CD14-positive monocyte (primary cell): ENCODE data around the gene IVL. TPM values are rescaled to one million over a fixed set of nuclear protein-coding genes. Genes with fewer than 3 reads are reported as not detected.

Source experiments
- DNase-seq, 3 donors: peaks; one replicate each; pipeline ENCODE4 v3.0.0-alpha.2; 2011 to 2022
- H2AFZ ChIP-seq: 2 replicates; pipeline ENCODE4 v1.6.0; 2012; ENCODE audit warnings: mild to moderate bottlenecking, low read depth, low read length, inconsistent platforms; ENCODE audit not compliant: insufficient read depth, poor library complexity, severe bottlenecking
- H3K27ac ChIP-seq, 2 donors: 1 replicate in 1 of 2; 2 replicates in 1 of 2; pipeline ENCODE4 v1.5.1; 2012 to 2013; ENCODE audit warnings: low read length in 2 of 2, control low read depth in 1 of 2, inconsistent platforms in 1 of 2, low read depth in 1 of 2, mild to moderate bottlenecking in 1 of 2
- H3K27me3 ChIP-seq, 2 donors: one replicate each; pipeline versions ENCODE4 v1.6.0 to v1.6.1; 2011 to 2013; ENCODE audit warnings: low read length in 2 of 2; ENCODE audit not compliant: control insufficient read depth in 2 of 2, insufficient read depth in 2 of 2
- H3K36me3 ChIP-seq, 2 donors: replicated peaks in 1 of 2; 1 replicate in 1 of 2; 2 replicates in 1 of 2; pipeline versions ENCODE4 v1.5.1 to v1.6.1; 2012 to 2013; ENCODE audit warnings: low read length in 2 of 2, control low read depth in 1 of 2, inconsistent platforms in 1 of 2, mild to moderate bottlenecking in 1 of 2; ENCODE audit not compliant: insufficient read depth in 2 of 2, control insufficient read depth in 1 of 2
- H3K4me1 ChIP-seq, 2 donors: 1 replicate in 1 of 2; 2 replicates in 1 of 2; pipeline versions ENCODE4 v1.5.1 to v1.6.1; 2012 to 2013; ENCODE audit warnings: low read length in 2 of 2, control low read depth in 1 of 2, inconsistent platforms in 1 of 2, mild to moderate bottlenecking in 1 of 2, moderate library complexity in 1 of 2; ENCODE audit not compliant: insufficient read depth in 2 of 2, control insufficient read depth in 1 of 2
- H3K4me2 ChIP-seq: replicated peaks from 2 replicates; pipeline ENCODE3; 2012; ENCODE audit warnings: low read length, moderate library complexity, mild to moderate bottlenecking; ENCODE audit not compliant: poor library complexity, severe bottlenecking; ENCODE audit errors: extremely low read depth
- H3K4me3 ChIP-seq, 3 experiments: fragments of 200-600 bp in 1 of 3; sonication (generic) in 1 of 3; replicated peaks in 1 of 3; 1 replicate in 2 of 3; 2 replicates in 1 of 3; pipeline ENCODE4 v1.5.1; 2011 to 2013; ENCODE audit warnings: low read length in 3 of 3, mild to moderate bottlenecking in 3 of 3, control low read depth in 2 of 3, low read depth in 2 of 3, inconsistent platforms in 1 of 3, moderate library complexity in 1 of 3
- H3K79me2 ChIP-seq: 2 replicates; pipeline ENCODE4 v1.6.0; 2012; ENCODE audit warnings: mild to moderate bottlenecking, control low read depth, inconsistent platforms, low read length, moderate library complexity; ENCODE audit not compliant: insufficient read depth
- H3K9ac ChIP-seq: 2 replicates; pipeline ENCODE4 v1.6.0; 2017; ENCODE audit warnings: low read length, mild to moderate bottlenecking; ENCODE audit not compliant: insufficient read depth, poor library complexity, severe bottlenecking
- H3K9me3 ChIP-seq, 2 donors: replicated peaks in 1 of 2; 1 replicate in 1 of 2; 2 replicates in 1 of 2; pipeline versions ENCODE4 v1.5.1 to v1.6.1; 2012 to 2013; ENCODE audit warnings: low read length in 2 of 2, control low read depth in 1 of 2; ENCODE audit not compliant: control insufficient read depth in 1 of 2, insufficient read depth in 1 of 2
- H4K20me1 ChIP-seq: 2 replicates; pipeline ENCODE4 v1.6.0; 2012; ENCODE audit warnings: mild to moderate bottlenecking, low read length, control low read depth, moderate library complexity; ENCODE audit not compliant: insufficient read depth
- H3K27ac Mint-ChIP-seq, 7 donors: one replicate each; pipeline ENCODE4 v1.8.0; 2020; ENCODE audit warnings: mild to moderate bottlenecking in 7 of 7, mixed read lengths in 7 of 7, moderate library complexity in 6 of 7, inconsistent platforms in 2 of 7
- H3K27me3 Mint-ChIP-seq, 3 donors: one replicate each; pipeline ENCODE4 v1.8.0; 2021 to 2022; ENCODE audit warnings: low read depth in 3 of 3, mild to moderate bottlenecking in 3 of 3, mixed read lengths in 3 of 3, moderate library complexity in 3 of 3, inconsistent platforms in 1 of 3
- H3K36me3 Mint-ChIP-seq, 2 donors: one replicate each; pipeline ENCODE4 v1.8.0; 2020; ENCODE audit warnings: mixed read lengths in 2 of 2, inconsistent platforms in 1 of 2, mild to moderate bottlenecking in 1 of 2
- H3K4me1 Mint-ChIP-seq: one replicate; pipeline ENCODE4 v1.8.0; 2020; ENCODE audit warnings: mild to moderate bottlenecking, mixed read lengths
- H3K4me3 Mint-ChIP-seq, 2 donors: one replicate each; pipeline ENCODE4 v1.8.0; 2020; ENCODE audit warnings: mild to moderate bottlenecking in 2 of 2, mixed read lengths in 2 of 2, moderate library complexity in 1 of 2
- H3K9me3 Mint-ChIP-seq, 7 donors: one replicate each; pipeline ENCODE4 v1.8.0; 2020 to 2022; ENCODE audit warnings: mixed read lengths in 7 of 7, mild to moderate bottlenecking in 6 of 7, moderate library complexity in 6 of 7, inconsistent platforms in 2 of 7
- WGBS: methylation state at CpG from one replicate; pipeline ENCODE4 v1.1.5; 2013; ENCODE audit warnings: missing lambda C conversion rate; ENCODE audit not compliant: insufficient coverage; 5-methylcytosine and 5-hydroxymethylcytosine counted together
- intact Hi-C, 2 donors: fragments of 100-400 bp; cut with micrococcal nuclease; formaldehyde crosslinking; loops; one replicate each; pipeline versions ENCODE4 v1.15.0 to v1.15.1; 2023
- polyA plus RNA-seq, 3 donors: library from polyadenylated mRNA; depleted of rRNA in 1 of 3; unstranded in 2 of 3; stranded (reverse) in 1 of 3; fragments of 300-500 nt in 2 of 3; fragments of >200 nt in 1 of 3; fragmentation: Illumina TruSeq in 2 of 3; gene quantifications; 1 replicate in 2 of 3; 2 replicates in 1 of 3; pipeline ENCODE4 v1.2.3, GENCODE V29; 2012 to 2021
- TF ChIP-seq, protein P1 (sequence below): fragments of 200-600 bp; IDR thresholded peaks from one replicate; pipeline ENCODE4 v1.8.0; 2022; ENCODE audit warnings: antibody characterized with exemption, mild to moderate bottlenecking

Gene IVL
- polyA plus RNA-seq, 3 donors = not detected

DNA sequence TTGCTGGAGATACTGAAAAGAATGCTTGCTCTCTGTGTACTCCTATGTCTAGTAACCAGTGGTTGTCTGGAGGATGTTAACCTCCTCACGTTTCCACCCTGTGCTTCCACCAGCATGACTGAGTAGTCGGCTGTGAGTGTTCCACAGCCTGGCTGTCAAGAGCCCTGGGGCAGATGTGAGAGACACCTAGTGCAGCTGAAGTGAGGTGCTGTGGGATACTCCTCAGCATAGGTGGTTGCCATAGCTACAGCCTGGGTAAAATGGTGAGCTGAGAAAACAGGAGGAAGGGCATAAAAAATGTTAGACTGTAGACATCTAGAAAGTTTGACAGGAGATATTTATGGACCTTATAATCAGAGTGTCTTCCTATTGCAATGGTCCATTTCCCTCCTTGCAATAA lies 15.8 kb downstream of the IVL start:
- Histone ChIP-seq H3K9ac (no peak overlapping the region), H3K36me3 (no peaks in the 10 kb centered on the region), H3K4me1 (no peaks in the 10 kb centered on the region), H3K27me3 (peaks cover 0 to 2% of the 10 kb centered on the region in 2 donors), H3K9me3 (no peaks in the 10 kb centered on the region), H2AFZ (no peak overlapping the region), H3K4me3 (no peak overlapping the region), H3K79me2 (no peaks in the 10 kb centered on the region), H3K4me2 (no peak overlapping the region), H3K27ac (no peak overlapping the region), H4K20me1 (no peaks in the 10 kb centered on the region)
- Mint-ChIP-seq H3K27me3 (peaks cover 0 to 7% (median 3%) of the 10 kb centered on the region in 3 donors), H3K4me1 (no peaks in the 10 kb centered on the region), H3K9me3 (no peaks in the 10 kb centered on the region), H3K36me3 (no peaks in the 10 kb centered on the region), H3K4me3 (no peak overlapping the region), H3K27ac (no peak overlapping the region)
- TF ChIP-seq, protein P1, sequence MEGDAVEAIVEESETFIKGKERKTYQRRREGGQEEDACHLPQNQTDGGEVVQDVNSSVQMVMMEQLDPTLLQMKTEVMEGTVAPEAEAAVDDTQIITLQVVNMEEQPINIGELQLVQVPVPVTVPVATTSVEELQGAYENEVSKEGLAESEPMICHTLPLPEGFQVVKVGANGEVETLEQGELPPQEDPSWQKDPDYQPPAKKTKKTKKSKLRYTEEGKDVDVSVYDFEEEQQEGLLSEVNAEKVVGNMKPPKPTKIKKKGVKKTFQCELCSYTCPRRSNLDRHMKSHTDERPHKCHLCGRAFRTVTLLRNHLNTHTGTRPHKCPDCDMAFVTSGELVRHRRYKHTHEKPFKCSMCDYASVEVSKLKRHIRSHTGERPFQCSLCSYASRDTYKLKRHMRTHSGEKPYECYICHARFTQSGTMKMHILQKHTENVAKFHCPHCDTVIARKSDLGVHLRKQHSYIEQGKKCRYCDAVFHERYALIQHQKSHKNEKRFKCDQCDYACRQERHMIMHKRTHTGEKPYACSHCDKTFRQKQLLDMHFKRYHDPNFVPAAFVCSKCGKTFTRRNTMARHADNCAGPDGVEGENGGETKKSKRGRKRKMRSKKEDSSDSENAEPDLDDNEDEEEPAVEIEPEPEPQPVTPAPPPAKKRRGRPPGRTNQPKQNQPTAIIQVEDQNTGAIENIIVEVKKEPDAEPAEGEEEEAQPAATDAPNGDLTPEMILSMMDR = no peak
- no peak for DNase-seq
- intact Hi-C loops = no loop called here
- 90% methylated on average over 2 of the region's 2 CpGs for WGBS

DNA sequence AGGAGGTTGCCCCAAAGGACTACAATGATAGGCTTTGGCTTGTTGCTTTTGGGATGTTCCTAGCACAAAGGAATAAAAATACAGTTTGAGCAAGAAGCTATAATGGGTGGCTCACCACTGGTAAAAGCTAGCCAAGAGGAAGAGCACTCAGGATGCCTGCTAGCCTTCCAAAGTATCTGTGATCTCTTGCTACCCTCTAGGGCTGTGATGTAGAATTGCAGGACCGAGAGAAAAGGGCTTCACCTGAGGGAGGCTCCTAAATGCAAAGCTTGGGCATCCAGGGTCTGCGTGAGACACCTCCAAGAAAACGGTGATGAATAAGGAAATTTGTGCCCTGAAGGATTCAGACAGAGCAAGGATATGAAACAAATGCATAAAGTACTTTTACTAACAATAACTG lies 17.7 kb downstream of the IVL start:
- Mint-ChIP-seq H3K4me1 (no peaks in the 10 kb centered on the region), H3K9me3 (no peaks in the 10 kb centered on the region), H3K27me3 (peaks cover 3 to 5% (median 4%) of the 10 kb centered on the region in 3 donors), H3K4me3 (no peak overlapping the region), H3K27ac (no peak overlapping the region), H3K36me3 (no peaks in the 10 kb centered on the region)
- WGBS = 80% methylated on average over 1 of the region's 3 CpGs
- no peak overlapping the region for H3K27ac ChIP-seq
- no peak overlapping the region for H2AFZ ChIP-seq
- no peaks in the 10 kb centered on the region for H3K79me2 ChIP-seq
- TF ChIP-seq, protein P1 = no peak
- peaks cover 0 to 2% of the 10 kb centered on the region in 2 donors for H3K27me3 ChIP-seq
- no peaks in the 10 kb centered on the region for H3K4me1 ChIP-seq
- H3K4me2 ChIP-seq = no peak overlapping the region
- no peaks in the 10 kb centered on the region for H3K36me3 ChIP-seq
- no peak overlapping the region for H3K4me3 ChIP-seq
- no peak overlapping the region for H3K9ac ChIP-seq
- intact Hi-C loops = no loop called here
- H4K20me1 ChIP-seq = no peaks in the 10 kb centered on the region
- no peak for DNase-seq
- H3K9me3 ChIP-seq = no peaks in the 10 kb centered on the region
